ENCODE results near the gene DENND4B. TPM values are rescaled to one million over a fixed set of nuclear protein-coding genes. Genes with fewer than 3 reads are reported as not detected.
"Not testable (repeated sequence)": the region's sequence is repeated elsewhere in the genome, so short reads cannot be mapped to it uniquely, and the experiment has no call there.

Gene DENND4B
- total RNA-seq, 1 donor from 2014 or later: 18.8 TPM

GRCh38 chr1:153928791-153929341, 17.7 kb downstream of the DENND4B start:
- DNase-seq: no peak

DNA sequence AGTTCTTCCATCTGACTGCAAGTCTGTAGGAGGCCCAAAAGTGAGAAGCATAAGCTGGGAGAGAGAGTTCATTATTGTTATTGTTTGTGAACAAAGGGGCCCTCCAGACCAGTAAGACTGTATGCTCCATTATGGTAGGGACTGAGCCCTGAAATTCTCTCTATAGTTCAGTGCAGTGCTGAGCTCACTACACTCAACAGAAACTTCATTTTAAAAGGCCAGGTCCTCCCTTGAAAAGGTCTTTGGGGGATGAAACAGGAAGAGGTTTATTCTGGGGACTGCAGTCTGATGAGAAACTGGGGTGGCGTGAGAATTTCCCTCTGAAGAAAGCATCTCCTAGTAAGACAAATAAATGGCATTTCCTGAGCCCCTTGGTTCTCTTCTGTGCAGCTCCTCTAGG, 18.3 kb downstream of the DENND4B start:
- no peak for DNase-seq

GRCh38 chr1:153926405-153926804, 20.1 kb downstream of the DENND4B start:
- DNase-seq: no peak

- peak; percentile 100 for DNase-seq
These were observed 23.3 kb downstream of the DENND4B start, which contains the start of gene GATAD2B for GRCh38 chr1:153922972-153923925. TSS of gene GATAD2B (minus strand) at chr1:153922972. CDS start at chr1:153828347, 94,625 bp downstream.

DNA sequence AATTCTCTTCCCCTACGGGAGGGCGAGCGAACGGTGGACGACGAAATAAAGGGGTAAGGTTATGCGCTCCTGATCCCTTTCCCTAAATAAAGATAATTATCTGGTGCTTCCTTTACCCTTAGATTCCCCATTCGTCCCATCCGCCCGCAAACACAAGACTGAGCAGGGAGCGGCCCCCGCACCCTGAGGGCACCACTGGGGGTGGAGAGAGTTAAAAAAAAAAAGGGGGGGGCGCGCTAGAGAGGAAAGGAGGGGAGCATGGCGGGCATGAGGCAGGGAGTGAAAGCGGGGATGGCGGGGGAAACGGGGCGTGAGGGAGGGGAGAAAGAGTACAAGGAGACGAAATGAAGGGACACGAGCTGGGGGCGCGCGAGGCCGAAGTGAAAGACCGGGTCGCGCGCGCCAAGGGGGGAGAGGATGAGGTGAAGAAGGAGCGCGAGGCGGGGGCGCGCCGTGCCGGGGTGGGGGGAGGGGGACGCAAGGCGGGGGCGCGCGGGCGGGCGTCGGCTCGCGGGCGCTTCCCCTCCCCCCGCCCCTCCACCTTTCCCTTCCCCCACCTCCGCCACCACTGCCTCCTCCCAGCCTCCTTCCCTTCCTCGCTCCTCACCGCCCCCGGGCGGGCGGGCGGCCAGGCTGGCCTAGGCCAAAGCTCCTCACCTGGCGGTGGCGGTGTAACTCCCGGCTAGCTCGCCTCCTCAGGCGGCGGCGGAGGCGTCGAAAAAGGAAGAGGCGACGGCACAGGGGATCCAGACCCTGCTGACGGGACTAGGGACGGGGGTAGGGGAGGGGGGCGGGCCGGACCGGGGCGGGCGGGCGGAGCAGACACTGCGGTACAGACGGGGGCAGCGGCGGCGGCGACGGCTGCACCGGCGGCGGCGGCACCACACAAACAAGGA, 24.2 kb downstream of the DENND4B start:
- no peak for DNase-seq

- DNase-seq: no peak
These were observed 24.8 kb downstream of the DENND4B start for GRCh38 chr1:153921803-153922075.

- no peak for DNase-seq
These were observed 25.3 kb downstream of the DENND4B start for GRCh38 chr1:153921080-153921802.

DNA sequence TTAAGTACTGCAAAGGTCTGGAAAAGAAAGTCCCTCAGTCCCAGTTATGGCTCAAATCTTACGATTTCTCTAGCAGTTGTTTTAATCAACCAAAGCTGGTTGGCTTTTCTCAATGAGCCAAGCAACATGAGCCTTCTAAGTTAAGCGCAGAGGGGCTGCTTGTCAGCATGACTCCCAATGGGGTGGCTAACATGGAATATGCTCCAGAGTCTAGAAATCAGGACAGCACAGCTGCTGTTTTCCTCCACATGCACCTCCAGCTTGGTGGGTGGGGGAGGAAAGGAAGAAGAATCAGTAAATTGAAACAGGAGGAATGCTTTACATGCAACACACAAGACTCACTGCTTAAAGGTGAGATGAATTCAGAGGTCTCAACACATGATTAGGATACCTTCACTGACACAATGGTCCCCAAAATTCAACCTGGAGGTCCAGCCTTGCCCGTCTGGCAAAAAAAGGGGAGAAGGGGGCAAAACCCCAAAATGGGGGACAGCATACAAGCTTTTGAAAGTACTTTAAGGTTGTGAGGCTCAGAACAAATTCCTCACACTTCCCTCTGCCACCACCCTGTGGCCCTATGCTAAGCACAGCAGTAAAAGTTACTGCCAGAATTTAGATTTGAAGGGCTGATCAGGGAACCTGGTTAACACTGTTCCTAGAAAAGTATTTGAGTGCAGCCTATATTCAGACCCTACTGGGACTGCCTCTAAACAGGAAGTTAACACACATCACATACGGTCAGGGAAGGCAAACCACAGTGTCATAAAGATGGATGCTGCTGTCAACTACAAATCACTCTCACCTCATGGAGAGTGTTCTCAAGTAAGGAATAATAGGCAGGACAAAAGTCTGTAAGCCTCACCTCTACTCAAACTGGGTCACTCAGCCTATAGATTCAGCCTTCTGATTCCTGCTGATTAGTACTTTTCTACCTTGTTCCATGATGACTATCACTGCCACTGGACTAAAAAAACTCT, 26.4 kb downstream of the DENND4B start:
- DNase-seq: no peak

DNA sequence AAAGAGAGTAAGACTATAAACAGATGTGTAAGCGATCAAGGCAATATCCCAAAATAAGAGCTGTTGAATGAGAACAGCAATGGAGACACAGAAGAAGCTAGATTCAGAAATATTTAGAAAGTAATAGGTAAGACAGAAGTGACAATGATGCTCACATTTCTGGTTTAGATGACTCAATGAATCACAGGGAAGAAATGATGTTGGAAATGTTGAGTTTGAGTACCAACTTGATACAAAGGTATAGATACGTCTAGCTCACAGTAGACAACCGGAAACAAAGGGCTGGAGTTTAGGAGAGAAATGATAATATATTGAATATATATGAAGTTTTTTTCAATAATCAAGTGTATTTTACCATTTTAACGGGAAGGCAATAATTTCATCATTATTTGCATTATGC, 30.2 kb downstream of the DENND4B start:
- no peak for DNase-seq

DNA sequence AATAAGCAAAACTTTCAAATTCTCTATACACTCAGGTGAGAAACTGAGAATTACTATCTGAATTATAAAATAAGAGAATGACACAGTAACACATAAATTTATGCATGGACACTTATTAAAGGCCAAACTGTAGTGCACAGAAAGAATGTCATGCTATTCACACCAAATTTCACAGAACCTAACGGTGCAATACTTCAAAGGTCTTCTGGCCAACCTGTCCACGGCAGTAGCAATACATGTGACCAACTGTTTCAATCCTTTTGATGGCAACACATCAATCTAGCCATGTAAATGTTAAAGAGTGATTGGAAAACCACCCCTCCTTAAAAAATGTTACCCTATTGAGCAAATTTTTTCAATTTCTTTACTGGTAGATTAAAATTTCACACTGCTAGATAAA, 34.2 kb downstream of the DENND4B start:
- DNase-seq: no peak

GRCh38 chr1:153910560-153910959, 36.0 kb downstream of the DENND4B start:
- DNase-seq: not testable (repeated sequence)

DNA sequence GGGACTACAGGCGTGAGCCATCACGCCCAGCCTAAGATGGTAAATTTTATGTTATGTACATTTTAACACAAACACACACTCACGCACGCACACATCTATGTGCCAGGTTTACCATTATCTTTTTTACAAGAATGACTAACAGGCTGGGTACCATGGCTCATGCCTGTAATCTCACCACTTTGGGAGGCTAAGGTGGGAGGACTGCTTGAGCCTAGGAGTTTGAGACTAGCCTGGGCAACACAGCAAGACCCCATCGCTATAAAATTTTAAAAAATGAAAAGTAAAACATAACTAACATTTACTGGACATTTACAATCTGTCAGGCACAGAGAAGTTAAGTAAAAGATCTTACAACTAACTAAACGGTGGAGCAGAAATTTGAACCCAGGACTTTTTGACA, 38.4 kb downstream of the DENND4B start:
- no peak for DNase-seq

DNA sequence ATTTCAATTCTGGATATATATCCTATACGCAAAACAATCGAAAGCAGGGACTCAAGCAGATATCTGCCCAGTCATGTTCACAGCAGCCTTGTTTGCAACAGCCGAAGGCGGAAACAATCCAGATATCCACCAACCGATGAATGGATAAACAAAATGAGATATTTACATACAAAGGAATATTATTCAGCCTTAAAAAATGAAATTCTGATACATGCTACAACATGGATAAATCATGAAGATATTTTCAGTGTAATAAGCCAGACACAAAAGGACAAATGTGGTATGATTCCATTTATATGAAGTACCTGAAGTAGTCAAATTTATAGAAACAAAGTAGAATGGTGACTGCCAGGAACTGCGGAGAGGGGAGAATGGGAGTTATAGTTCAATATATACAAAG, 39.4 kb downstream of the DENND4B start:
- DNase-seq: no peak

DNA sequence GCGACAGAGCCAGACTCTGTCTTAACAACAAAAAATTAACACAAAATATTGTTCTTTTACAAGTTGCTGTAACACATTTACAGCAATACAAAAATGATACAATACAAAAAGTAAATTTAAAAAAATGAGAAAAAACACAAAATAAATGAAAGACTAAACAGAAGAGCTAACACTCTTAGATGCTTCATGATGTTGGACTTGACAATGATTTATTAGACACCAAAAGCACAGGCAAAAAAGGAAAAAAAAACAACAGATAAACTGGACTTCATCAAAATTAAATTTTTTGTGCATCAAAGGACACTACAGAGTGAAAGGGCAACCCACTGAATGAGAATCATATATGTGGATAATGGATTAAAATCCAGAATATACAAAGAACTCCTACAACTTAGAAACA, 40.1 kb downstream of the DENND4B start:
- DNase-seq: no peak

DNA sequence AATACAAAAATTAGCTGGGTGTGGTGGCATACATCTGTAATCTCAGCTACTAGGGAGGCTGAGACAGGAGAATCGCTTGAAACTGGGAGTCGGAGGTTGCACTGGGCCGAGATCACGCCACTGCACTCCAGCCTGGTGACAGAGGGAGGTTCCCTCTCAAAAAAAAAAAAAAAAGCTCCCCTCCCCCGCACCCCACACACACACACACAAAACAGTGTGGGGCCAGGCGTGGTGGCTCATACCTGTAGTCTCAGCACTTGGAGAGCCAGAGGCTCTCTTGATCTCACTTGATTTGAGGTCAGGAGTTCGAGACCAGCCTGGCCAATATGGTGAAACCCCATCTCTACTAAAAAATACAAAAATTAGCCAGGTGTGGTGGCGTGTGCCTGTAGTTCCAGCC, 40.6 kb downstream of the DENND4B start:
- DNase-seq: not testable (repeated sequence)

- no peak for DNase-seq
These were observed 42.6 kb downstream of the DENND4B start for GRCh38 chr1:153903841-153904455.

- no peak for DNase-seq
These were observed 47.0 kb downstream of the DENND4B start for GRCh38 chr1:153899509-153899908.

DNA sequence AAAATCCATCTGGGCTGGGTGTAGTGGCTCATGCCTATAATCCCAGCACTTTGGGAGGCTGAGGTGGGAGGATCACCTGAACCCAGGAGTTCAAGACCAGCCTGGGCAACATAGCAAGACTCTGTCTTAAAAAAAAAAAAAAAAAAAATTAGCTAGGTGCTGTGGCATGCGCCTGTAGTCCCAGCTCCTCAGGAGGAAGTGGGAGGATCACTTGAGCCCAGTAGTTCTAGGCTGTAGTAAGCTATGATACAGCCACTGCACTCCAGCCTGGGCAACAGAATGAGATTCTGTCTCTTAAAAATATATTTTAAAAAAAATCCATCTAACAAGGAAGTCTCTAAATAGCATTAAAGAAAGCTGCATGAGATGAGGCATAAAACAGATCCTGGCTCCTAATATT, 50.7 kb downstream of the DENND4B start:
- not testable (repeated sequence) for DNase-seq

- DNase-seq: not testable (repeated sequence)
These were observed 55.5 kb downstream of the DENND4B start for GRCh38 chr1:153891042-153891441.

DNA sequence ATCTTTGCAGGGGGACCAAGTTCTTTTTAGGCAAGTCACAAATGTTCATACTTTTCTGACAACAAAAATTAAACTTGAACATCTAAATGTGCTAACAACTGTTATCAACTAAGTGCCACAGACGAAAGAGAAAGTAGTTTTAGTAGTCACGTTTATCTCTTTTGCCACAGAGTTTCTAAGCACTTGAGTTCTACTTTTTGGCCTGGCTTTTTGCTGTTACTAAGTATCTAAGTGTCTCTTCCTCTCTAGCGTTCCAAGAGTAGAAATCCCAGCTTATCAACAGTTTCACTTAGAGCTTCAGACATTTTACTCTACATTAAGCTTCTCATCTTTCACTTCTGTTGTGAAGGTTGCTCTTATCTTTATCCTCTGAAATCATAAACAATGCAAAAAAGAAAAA, 58.0 kb downstream of the DENND4B start:
- DNase-seq: no peak
